ENCODE results near the gene ATM. TPM values are rescaled to one million over a fixed set of nuclear protein-coding genes. Genes with fewer than 3 reads are reported as not detected.

ATM gene
- total and polyA plus RNA-seq, 10 of the 15 experiments (the other 5 are each of a cell fraction or from before 2014, with no cell fraction given), result 10.0 to 91.5 (median 40.2) TPM

DNA sequence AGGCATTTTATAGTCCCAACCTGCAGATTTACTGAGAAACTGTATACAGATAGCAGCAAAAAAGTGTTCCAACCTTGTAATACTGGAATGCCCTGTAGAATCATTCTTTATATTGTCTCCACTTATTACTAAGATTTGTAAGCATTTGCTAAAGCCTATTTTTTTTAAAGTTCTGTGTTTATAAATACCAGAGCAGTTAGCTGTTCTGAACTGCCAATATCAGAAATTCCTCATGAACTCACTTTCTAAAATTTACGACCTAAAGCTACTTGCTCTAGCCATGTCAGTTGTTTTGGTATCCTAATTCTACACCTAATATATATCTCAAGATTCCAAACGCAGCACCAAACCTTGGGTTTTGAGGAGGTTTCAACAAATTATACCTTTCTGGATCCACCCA is 141.3 kb downstream of the ATM start:
- ChIA-PET RAD21 (ENCODE audit: unreplicated experiment) (no interaction called here), POLR2A (no interaction called here), CTCF (no interaction called here), SMC1A (ENCODE audit: uncharacterized antibody, unreplicated experiment) (no interaction called here)
- Histone ChIP-seq H3K9me3 (replicated peaks; ENCODE audit: control insufficient read depth, insufficient read depth, low read length) (no peaks in the 10 kb centered on the region), H3K4me3 (no peak overlapping the region), H3K36me3 (ENCODE audit: control insufficient read depth in 2 of 2, insufficient read depth in 2 of 2, low read length in 1 of 2) (peaks cover 0 to 7% of the 10 kb centered on the region in 2 experiments; a peak in 2 of 4 replicates), H3K4me2 (ENCODE audit: control insufficient read depth, insufficient read depth) (no peak overlapping the region), H3K27ac (ENCODE audit: control insufficient read depth, insufficient read depth) (no peak overlapping the region), H3K4me1 (ENCODE audit: control insufficient read depth, insufficient read depth, low read length) (no peaks in the 10 kb centered on the region), H3K79me2 (ENCODE audit: control insufficient read depth, insufficient read depth, low read length) (no peaks in the 10 kb centered on the region), H4K20me1 (ENCODE audit: control insufficient read depth, insufficient read depth) (no peaks in the 10 kb centered on the region; the same call in 1 of the 2 replicates), H3K27me3 (replicated peaks in 1 of 2; ENCODE audit: control insufficient read depth in 2 of 2, insufficient read depth in 2 of 2, low read length in 1 of 2) (no peaks in the 10 kb centered on the region), H2AFZ (ENCODE audit: control insufficient read depth, low read depth, low read length) (no peak overlapping the region), H3K9ac (ENCODE audit: control insufficient read depth, insufficient read depth, low read length) (no peak overlapping the region)
- in situ Hi-C loops (cut with MboI), result no loop called here
- no TSS peak for BruUV-seq (replicated peaks)
- 100% methylated on average over 2 of the region's 2 CpGs for WGBS (ENCODE audit: insufficient coverage, insufficient replicate concordance, low lambda C conversion rate, missing lambda C conversion rate)
- FAIRE-seq (no peak), DNase-seq (ENCODE audit: low read depth, low spot score) (no peak), ATAC-seq (no peak)
- intact Hi-C loops (cut with micrococcal nuclease; ENCODE audit: unreplicated experiment), result no loop called here
- no peak for TF ChIP-seq RCOR1 (conservative IDR thresholded peaks at IDR 0.05; ENCODE audit: low read depth, low read length)
- no peak for TF ChIP-seq EZH2 (IDR thresholded peaks at IDR 0.05; ENCODE audit: borderline replicate concordance, control insufficient read depth, low read depth, low read length)
- TF ChIP-seq, protein P1, sequence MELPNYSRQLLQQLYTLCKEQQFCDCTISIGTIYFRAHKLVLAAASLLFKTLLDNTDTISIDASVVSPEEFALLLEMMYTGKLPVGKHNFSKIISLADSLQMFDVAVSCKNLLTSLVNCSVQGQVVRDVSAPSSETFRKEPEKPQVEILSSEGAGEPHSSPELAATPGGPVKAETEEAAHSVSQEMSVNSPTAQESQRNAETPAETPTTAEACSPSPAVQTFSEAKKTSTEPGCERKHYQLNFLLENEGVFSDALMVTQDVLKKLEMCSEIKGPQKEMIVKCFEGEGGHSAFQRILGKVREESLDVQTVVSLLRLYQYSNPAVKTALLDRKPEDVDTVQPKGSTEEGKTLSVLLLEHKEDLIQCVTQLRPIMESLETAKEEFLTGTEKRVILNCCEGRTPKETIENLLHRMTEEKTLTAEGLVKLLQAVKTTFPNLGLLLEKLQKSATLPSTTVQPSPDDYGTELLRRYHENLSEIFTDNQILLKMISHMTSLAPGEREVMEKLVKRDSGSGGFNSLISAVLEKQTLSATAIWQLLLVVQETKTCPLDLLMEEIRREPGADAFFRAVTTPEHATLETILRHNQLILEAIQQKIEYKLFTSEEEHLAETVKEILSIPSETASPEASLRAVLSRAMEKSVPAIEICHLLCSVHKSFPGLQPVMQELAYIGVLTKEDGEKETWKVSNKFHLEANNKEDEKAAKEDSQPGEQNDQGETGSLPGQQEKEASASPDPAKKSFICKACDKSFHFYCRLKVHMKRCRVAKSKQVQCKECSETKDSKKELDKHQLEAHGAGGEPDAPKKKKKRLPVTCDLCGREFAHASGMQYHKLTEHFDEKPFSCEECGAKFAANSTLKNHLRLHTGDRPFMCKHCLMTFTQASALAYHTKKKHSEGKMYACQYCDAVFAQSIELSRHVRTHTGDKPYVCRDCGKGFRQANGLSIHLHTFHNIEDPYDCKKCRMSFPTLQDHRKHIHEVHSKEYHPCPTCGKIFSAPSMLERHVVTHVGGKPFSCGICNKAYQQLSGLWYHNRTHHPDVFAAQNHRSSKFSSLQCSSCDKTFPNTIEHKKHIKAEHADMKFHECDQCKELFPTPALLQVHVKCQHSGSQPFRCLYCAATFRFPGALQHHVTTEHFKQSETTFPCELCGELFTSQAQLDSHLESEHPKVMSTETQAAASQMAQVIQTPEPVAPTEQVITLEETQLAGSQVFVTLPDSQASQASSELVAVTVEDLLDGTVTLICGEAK (IDR thresholded peaks at IDR 0.05; ENCODE audit: borderline replicate concordance), result no peak
- TF ChIP-seq NRF1 (conservative IDR thresholded peaks at IDR 0.05; ENCODE audit: low read depth, low read length), result no peak
- no peak for TF ChIP-seq KLF5 (IDR thresholded peaks at IDR 0.05; ENCODE audit: partially characterized antibody)
- TF ChIP-seq NFYB (IDR thresholded peaks at IDR 0.05; ENCODE audit: insufficient read depth, low read depth, low read length), result no peak
- TF ChIP-seq, protein P2, sequence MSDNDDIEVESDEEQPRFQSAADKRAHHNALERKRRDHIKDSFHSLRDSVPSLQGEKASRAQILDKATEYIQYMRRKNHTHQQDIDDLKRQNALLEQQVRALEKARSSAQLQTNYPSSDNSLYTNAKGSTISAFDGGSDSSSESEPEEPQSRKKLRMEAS (IDR thresholded peaks at IDR 0.05; ENCODE audit: low read depth, low read length), result no peak
- TF ChIP-seq, protein P3, sequence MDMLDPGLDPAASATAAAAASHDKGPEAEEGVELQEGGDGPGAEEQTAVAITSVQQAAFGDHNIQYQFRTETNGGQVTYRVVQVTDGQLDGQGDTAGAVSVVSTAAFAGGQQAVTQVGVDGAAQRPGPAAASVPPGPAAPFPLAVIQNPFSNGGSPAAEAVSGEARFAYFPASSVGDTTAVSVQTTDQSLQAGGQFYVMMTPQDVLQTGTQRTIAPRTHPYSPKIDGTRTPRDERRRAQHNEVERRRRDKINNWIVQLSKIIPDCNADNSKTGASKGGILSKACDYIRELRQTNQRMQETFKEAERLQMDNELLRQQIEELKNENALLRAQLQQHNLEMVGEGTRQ (IDR thresholded peaks at IDR 0.05; ENCODE audit: borderline replicate concordance, low read depth, low read length), result no peak
- no peak for TF ChIP-seq ESRRA (IDR thresholded peaks at IDR 0.05; ENCODE audit: low read length)
- TF ChIP-seq, protein P4, sequence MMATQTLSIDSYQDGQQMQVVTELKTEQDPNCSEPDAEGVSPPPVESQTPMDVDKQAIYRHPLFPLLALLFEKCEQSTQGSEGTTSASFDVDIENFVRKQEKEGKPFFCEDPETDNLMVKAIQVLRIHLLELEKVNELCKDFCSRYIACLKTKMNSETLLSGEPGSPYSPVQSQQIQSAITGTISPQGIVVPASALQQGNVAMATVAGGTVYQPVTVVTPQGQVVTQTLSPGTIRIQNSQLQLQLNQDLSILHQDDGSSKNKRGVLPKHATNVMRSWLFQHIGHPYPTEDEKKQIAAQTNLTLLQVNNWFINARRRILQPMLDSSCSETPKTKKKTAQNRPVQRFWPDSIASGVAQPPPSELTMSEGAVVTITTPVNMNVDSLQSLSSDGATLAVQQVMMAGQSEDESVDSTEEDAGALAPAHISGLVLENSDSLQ (IDR thresholded peaks at IDR 0.05), result no peak
- TF ChIP-seq SMAD1 (IDR thresholded peaks at IDR 0.05; ENCODE audit: low read depth, partially characterized antibody), result no peak
- TF ChIP-seq RAD51 (IDR thresholded peaks at IDR 0.05), result no peak
- no peak for TF ChIP-seq ZNF207 (IDR thresholded peaks at IDR 0.05; ENCODE audit: borderline replicate concordance)
- TF ChIP-seq HDAC6 (IDR thresholded peaks at IDR 0.05; ENCODE audit: unreplicated experiment), result no peak
- TF ChIP-seq, protein P5, sequence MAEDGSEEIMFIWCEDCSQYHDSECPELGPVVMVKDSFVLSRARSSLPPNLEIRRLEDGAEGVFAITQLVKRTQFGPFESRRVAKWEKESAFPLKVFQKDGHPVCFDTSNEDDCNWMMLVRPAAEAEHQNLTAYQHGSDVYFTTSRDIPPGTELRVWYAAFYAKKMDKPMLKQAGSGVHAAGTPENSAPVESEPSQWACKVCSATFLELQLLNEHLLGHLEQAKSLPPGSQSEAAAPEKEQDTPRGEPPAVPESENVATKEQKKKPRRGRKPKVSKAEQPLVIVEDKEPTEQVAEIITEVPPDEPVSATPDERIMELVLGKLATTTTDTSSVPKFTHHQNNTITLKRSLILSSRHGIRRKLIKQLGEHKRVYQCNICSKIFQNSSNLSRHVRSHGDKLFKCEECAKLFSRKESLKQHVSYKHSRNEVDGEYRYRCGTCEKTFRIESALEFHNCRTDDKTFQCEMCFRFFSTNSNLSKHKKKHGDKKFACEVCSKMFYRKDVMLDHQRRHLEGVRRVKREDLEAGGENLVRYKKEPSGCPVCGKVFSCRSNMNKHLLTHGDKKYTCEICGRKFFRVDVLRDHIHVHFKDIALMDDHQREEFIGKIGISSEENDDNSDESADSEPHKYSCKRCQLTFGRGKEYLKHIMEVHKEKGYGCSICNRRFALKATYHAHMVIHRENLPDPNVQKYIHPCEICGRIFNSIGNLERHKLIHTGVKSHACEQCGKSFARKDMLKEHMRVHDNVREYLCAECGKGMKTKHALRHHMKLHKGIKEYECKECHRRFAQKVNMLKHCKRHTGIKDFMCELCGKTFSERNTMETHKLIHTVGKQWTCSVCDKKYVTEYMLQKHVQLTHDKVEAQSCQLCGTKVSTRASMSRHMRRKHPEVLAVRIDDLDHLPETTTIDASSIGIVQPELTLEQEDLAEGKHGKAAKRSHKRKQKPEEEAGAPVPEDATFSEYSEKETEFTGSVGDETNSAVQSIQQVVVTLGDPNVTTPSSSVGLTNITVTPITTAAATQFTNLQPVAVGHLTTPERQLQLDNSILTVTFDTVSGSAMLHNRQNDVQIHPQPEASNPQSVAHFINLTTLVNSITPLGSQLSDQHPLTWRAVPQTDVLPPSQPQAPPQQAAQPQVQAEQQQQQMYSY (CRISPR knock-in tag; IDR thresholded peaks at IDR 0.05), result no peak

Measured in GM12878 (cell line).